Gastrocnemius medialis (tissue), 4 donors: ENCODE results near the gene NCOR2. TPM values are rescaled to one million over a fixed set of nuclear protein-coding genes. Genes with fewer than 3 reads are reported as not detected.

Experiments used
- ATAC-seq, 2 donors: fragments of 150-250 bp; one replicate each; pipeline ENCODE4 v1.9.1; 2016
- DNase-seq, 2 donors: peaks; one replicate each; pipeline ENCODE4 v3.0.0-alpha.2; 2019
- H3K27ac ChIP-seq, 4 donors: fragments of 200-600 bp; sonication (generic); 1 replicate in 1 of 4; 2 replicates in 3 of 4; pipeline ENCODE4 v1.5.1; 2016 to 2018; ENCODE audit warnings: mild to moderate bottlenecking in 2 of 4, moderate library complexity in 1 of 4
- H3K27me3 ChIP-seq, 3 donors: fragments of 200-600 bp; sonication (generic) in 2 of 3; 1 replicate in 1 of 3; 2 replicates in 2 of 3; pipeline versions ENCODE4 v1.5.1 to v1.6.0; 2016 to 2019; ENCODE audit warnings: mild to moderate bottlenecking in 1 of 3, moderate library complexity in 1 of 3
- H3K36me3 ChIP-seq, 2 donors: fragments of 200-600 bp; sonication (generic) in 1 of 2; one replicate each; pipeline ENCODE4 v1.5.1; 2017 to 2018
- H3K4me1 ChIP-seq, 2 donors: fragments of 200-600 bp; sonication (generic) in 1 of 2; one replicate each; pipeline ENCODE4 v1.5.1; 2016 to 2017; ENCODE audit warnings: mild to moderate bottlenecking in 2 of 2
- H3K4me3 ChIP-seq, 4 donors: fragments of 200-600 bp; sonication (generic) in 3 of 4; 1 replicate in 1 of 4; 2 replicates in 3 of 4; pipeline ENCODE4 v1.5.1; 2016 to 2019; ENCODE audit warnings: mild to moderate bottlenecking in 2 of 4
- H3K9me3 ChIP-seq, 3 donors: fragments of 200-600 bp; sonication (generic) in 2 of 3; 1 replicate in 1 of 3; 2 replicates in 2 of 3; pipeline ENCODE4 v1.5.1; 2016 to 2019
- POLR2A ChIP-seq, 2 donors: fragments of 450-650 bp; IDR thresholded peaks; one replicate each; pipeline ENCODE4 v1.6.1; 2017; ENCODE audit warnings: antibody characterized with exemption in 2 of 2, mild to moderate bottlenecking in 2 of 2, moderate library complexity in 2 of 2
- in situ Hi-C, 4 donors: fragments of 200-750 bp; cut with MboI; loops; one replicate each; pipeline versions ENCODE4 v1.15.0 to v1.8.0; 2017; ENCODE audit warnings: low sequenced_read_pairs in 4 of 4
- intact Hi-C: fragments of 100-400 bp; cut with DNase I; formaldehyde crosslinking; loops from one replicate; pipeline ENCODE4 v1.15.1; 2023; ENCODE audit warnings: low total_unique reads
- total RNA-seq, 4 donors: library from RNA; depleted of rRNA; stranded (reverse); fragments of >200 nt; gene quantifications; one replicate each; pipeline versions ENCODE4 v1.1.0 to v1.2.3, GENCODE V29; 2016
- TF ChIP-seq, protein P1 (sequence below), 5 experiments: fragments of 450-650 bp in 3 of 5; fragments of 200-600 bp in 2 of 5; sonication (generic) in 2 of 5; IDR thresholded peaks in 4 of 5; conservative IDR thresholded peaks in 1 of 5; 1 replicate in 4 of 5; 2 replicates in 1 of 5; pipeline ENCODE4 v1.5.1; 2016 to 2019; ENCODE audit warnings: antibody characterized with exemption in 5 of 5, mild to moderate bottlenecking in 3 of 5, moderate library complexity in 3 of 5

NCOR2 gene
- total RNA-seq, 4 donors from 2014 or later, result 37.7 to 123 (median 105) TPM

- H3K36me3 ChIP-seq, result no peaks in the 10 kb centered on the region
- TF ChIP-seq, protein P1, sequence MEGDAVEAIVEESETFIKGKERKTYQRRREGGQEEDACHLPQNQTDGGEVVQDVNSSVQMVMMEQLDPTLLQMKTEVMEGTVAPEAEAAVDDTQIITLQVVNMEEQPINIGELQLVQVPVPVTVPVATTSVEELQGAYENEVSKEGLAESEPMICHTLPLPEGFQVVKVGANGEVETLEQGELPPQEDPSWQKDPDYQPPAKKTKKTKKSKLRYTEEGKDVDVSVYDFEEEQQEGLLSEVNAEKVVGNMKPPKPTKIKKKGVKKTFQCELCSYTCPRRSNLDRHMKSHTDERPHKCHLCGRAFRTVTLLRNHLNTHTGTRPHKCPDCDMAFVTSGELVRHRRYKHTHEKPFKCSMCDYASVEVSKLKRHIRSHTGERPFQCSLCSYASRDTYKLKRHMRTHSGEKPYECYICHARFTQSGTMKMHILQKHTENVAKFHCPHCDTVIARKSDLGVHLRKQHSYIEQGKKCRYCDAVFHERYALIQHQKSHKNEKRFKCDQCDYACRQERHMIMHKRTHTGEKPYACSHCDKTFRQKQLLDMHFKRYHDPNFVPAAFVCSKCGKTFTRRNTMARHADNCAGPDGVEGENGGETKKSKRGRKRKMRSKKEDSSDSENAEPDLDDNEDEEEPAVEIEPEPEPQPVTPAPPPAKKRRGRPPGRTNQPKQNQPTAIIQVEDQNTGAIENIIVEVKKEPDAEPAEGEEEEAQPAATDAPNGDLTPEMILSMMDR (IDR thresholded peaks at IDR 0.05 in 4 of 5, conservative IDR thresholded peaks at IDR 0.05 in 1 of 5), result no peak
- TF ChIP-seq POLR2A (IDR thresholded peaks at IDR 0.05), result no peak
- in situ Hi-C loops, result no loop called here
- no peaks in the 10 kb centered on the region for H3K4me1 ChIP-seq
- no peaks in the 10 kb centered on the region for H3K27me3 ChIP-seq
- no peak overlapping the region for H3K27ac ChIP-seq
- ATAC-seq (peak; percentile 18 to 53), DNase-seq (peak in 1 of 2 donors; percentile 44)
- intact Hi-C loops, result no loop called here
- no peak overlapping the region for H3K4me3 ChIP-seq
- no peaks in the 10 kb centered on the region for H3K9me3 ChIP-seq
Observed at GRCh38 chr12:124609041-124609989, 41.9 kb upstream of the NCOR2 start.

DNA sequence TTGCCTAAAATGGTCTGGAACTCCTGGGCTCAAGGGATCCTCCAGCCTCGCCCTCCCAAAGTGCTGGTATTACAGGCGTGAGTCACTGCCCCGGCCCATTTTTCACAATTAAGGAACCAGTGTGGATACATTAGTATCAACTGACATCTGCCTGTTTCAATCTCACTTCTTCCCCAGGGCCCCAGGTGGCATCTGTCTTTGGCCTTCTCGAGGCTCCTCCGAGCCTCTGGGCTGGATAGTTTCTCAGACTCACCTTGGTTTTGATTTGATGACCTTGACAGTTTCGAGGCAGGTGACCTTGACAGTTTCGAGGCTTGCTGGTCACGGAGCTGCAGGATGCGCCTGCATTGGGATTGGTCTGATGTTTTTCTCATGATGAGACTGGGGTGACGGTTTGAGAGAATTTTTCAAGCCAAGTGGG lies 41.0 kb upstream of the NCOR2 start:
- H3K9me3 ChIP-seq, result no peaks in the 10 kb centered on the region
- DNase-seq (no peak), ATAC-seq (no peak)
- in situ Hi-C loops (no loop called here), intact Hi-C loops (no loop called here)
- H3K27ac ChIP-seq, result no peak overlapping the region
- no peaks in the 10 kb centered on the region for H3K36me3 ChIP-seq
- H3K4me3 ChIP-seq, result no peak overlapping the region
- no peaks in the 10 kb centered on the region for H3K4me1 ChIP-seq
- no peaks in the 10 kb centered on the region for H3K27me3 ChIP-seq
- TF ChIP-seq, protein P1 (IDR thresholded peaks at IDR 0.05 in 4 of 5, conservative IDR thresholded peaks at IDR 0.05 in 1 of 5), result no peak

- TF ChIP-seq POLR2A (IDR thresholded peaks at IDR 0.05), result no peak
- TF ChIP-seq, protein P1 (IDR thresholded peaks at IDR 0.05 in 4 of 5, conservative IDR thresholded peaks at IDR 0.05 in 1 of 5), result no peak
- Histone ChIP-seq H3K9me3 (no peaks in the 10 kb centered on the region), H3K27me3 (no peaks in the 10 kb centered on the region), H3K4me3 (no peak overlapping the region), H3K4me1 (no peaks in the 10 kb centered on the region), H3K27ac (no peak overlapping the region), H3K36me3 (no peaks in the 10 kb centered on the region)
- in situ Hi-C loops (no loop called here), intact Hi-C loops (no loop called here)
- DNase-seq, result no peak
- no peak for ATAC-seq
Observed at GRCh38 chr12:124607681-124608425, 40.4 kb upstream of the NCOR2 start.

DNA sequence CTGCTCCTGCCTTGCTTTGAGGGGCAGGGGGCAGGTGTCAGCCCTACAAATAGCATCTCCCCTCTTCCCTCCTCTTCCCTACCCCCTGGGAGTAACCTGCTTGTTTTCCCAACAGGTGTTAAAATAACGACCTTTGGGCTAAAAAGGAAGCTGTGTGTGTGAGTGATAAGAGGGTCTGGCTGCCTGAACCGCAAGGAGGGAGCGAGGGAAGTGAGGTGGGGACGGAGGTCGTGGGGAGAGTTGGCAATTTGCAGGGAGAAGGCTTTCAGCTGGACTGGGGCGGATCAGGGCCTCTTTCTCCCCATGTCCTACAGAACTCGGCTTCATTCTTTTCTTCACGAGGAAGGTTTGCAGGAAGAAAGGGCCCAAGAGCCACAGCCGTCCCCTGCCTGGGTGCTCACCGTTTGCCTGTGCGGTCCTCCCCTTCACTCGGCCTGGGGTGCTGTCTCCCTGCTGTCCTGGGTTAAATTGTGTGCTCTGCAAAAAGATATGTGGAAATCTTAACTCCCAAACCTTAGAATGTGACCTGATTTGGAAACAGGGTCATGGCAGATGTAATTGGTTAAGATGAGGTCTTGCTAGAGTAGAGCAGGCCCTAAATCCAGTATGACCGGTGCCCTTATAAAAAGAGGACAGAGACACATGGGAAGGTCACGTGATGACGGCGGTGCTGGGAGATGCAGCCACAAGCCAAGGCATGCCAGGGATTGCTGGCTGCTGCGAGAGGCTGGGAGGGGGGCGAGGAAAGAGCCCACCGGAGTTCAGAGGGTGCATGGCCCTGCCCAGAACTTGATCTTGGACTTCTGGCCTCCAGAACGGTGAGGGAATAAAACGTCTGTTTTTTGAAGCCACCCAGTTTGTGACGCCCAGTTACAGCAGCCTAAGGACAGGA lies 38.7 kb upstream of the NCOR2 start:
- Histone ChIP-seq H3K4me3 (no peak overlapping the region), H3K9me3 (no peaks in the 10 kb centered on the region), H3K36me3 (no peaks in the 10 kb centered on the region), H3K4me1 (no peaks in the 10 kb centered on the region), H3K27ac (no peak overlapping the region), H3K27me3 (no peaks in the 10 kb centered on the region)
- in situ Hi-C loops, result no loop called here
- no peak for DNase-seq
- no peak for ATAC-seq
- no peak for TF ChIP-seq POLR2A (IDR thresholded peaks at IDR 0.05)
- TF ChIP-seq, protein P1 (IDR thresholded peaks at IDR 0.05 in 4 of 5, conservative IDR thresholded peaks at IDR 0.05 in 1 of 5), result no peak
- intact Hi-C loops, result no loop called here
